Upper lobe of right lung (tissue), 1 donor: ENCODE results near the gene FAM163B. TPM values are rescaled to one million over a fixed set of nuclear protein-coding genes. Genes with fewer than 3 reads are reported as not detected.

Experiments used
- ATAC-seq: fragments of 200-7000 bp; cut with Tn5 transposase; one replicate; pipeline ENCODE4 v1.9.1; 2020; ENCODE audit warnings: mild to moderate bottlenecking, moderate library complexity
- DNase-seq: peaks from one replicate; pipeline ENCODE4 v3.0.0-alpha.2; 2020
- H3K27ac ChIP-seq: fragments of 200-600 bp; one replicate; pipeline ENCODE4 v1.8.0; 2022
- H3K27me3 ChIP-seq: fragments of 200-600 bp; one replicate; pipeline ENCODE4 v1.8.0; 2022; ENCODE audit warnings: mild to moderate bottlenecking
- H3K36me3 ChIP-seq: fragments of 200-600 bp; one replicate; pipeline ENCODE4 v1.8.0; 2022
- H3K4me1 ChIP-seq: fragments of 200-600 bp; one replicate; pipeline ENCODE4 v1.8.0; 2022
- H3K4me3 ChIP-seq: fragments of 200-600 bp; one replicate; pipeline ENCODE4 v1.8.0; 2022; ENCODE audit warnings: mild to moderate bottlenecking
- H3K9me3 ChIP-seq: fragments of 200-600 bp; one replicate; pipeline ENCODE4 v1.8.0; 2022
- CTCF ChIP-seq: fragments of 200-600 bp; IDR thresholded peaks from one replicate; pipeline ENCODE4 v1.8.0; 2022; ENCODE audit warnings: antibody characterized with exemption
- intact Hi-C: fragments of 100-400 bp; cut with DNase I; formaldehyde crosslinking; loops from one replicate; pipeline ENCODE4 v1.11.0; 2022
- total RNA-seq: library from RNA; stranded (reverse); fragmentation: NEBNext Ultra II Directional; extraction: Animal tissue kit (Norgen Biotek cat#: 25700); gene quantifications from one replicate; pipeline ENCODE4 v1.2.1, GENCODE V29; 2021
- donor health status: DM: no; HTN: yes; CAD: no; lungs with severe emphysema.

The FAM163B gene
- total RNA-seq, 1 donor from 2014 or later = not detected

GRCh38 chr9:133614056-133614455 lies 4.9 kb upstream of the FAM163B start:
- Histone ChIP-seq H3K9me3 (no peaks in the 10 kb centered on the region), H3K4me3 (no peak overlapping the region), H3K4me1 (no peaks in the 10 kb centered on the region), H3K27ac (no peak overlapping the region), H3K36me3 (no peaks in the 10 kb centered on the region), H3K27me3 (peaks cover 46% of the 10 kb centered on the region)
- ATAC-seq = no peak
- no peak for TF ChIP-seq CTCF
- no peak for DNase-seq
- intact Hi-C loops = no loop called here

- no peak for ATAC-seq
- H3K9me3 ChIP-seq = no peaks in the 10 kb centered on the region
These were observed 4.2 kb upstream of the FAM163B start for GRCh38 chr9:133613432-133613831.

GRCh38 chr9:133612816-133613215 lies 3.6 kb upstream of the FAM163B start:
- Histone ChIP-seq H3K4me3 (no peak overlapping the region), H3K9me3 (no peaks in the 10 kb centered on the region), H3K27ac (no peak overlapping the region), H3K36me3 (no peaks in the 10 kb centered on the region), H3K4me1 (no peaks in the 10 kb centered on the region), H3K27me3 (peaks cover 53% of the 10 kb centered on the region)
- ATAC-seq = no peak
- TF ChIP-seq CTCF = no peak
- intact Hi-C loops = no loop called here
- DNase-seq = no peak

More at GRCh38 chr9:133613432-133613831, 4.2 kb upstream of the FAM163B start:
- no peak overlapping the region for H3K27ac ChIP-seq
- no peak overlapping the region for H3K4me3 ChIP-seq
- no peak for DNase-seq
- TF ChIP-seq CTCF = no peak
- no peaks in the 10 kb centered on the region for H3K36me3 ChIP-seq
- peaks cover 51% of the 10 kb centered on the region for H3K27me3 ChIP-seq
- intact Hi-C loops = no loop called here
- H3K4me1 ChIP-seq = no peaks in the 10 kb centered on the region

- H3K27ac ChIP-seq = no peak overlapping the region
- no peak for ATAC-seq
- no peaks in the 10 kb centered on the region for H3K36me3 ChIP-seq
- peaks cover 58% of the 10 kb centered on the region for H3K27me3 ChIP-seq
- no peak overlapping the region for H3K4me3 ChIP-seq
- no peak for TF ChIP-seq CTCF
- intact Hi-C loops = no loop called here
- DNase-seq = no peak
- H3K9me3 ChIP-seq = no peaks in the 10 kb centered on the region
- no peaks in the 10 kb centered on the region for H3K4me1 ChIP-seq
These were observed 2.9 kb upstream of the FAM163B start for GRCh38 chr9:133612051-133612450.

- Histone ChIP-seq H3K27ac (no peak overlapping the region), H3K9me3 (no peaks in the 10 kb centered on the region), H3K4me1 (no peaks in the 10 kb centered on the region), H3K27me3 (peaks cover 60% of the 10 kb centered on the region), H3K4me3 (no peak overlapping the region), H3K36me3 (no peaks in the 10 kb centered on the region)
- TF ChIP-seq CTCF = no peak
- ATAC-seq (no peak), DNase-seq (no peak)
- intact Hi-C loops = no loop called here
These were observed 1.7 kb upstream of the FAM163B start for GRCh38 chr9:133610845-133611244.

- Histone ChIP-seq H3K27me3 (peaks cover 57% of the 10 kb centered on the region), H3K36me3 (no peaks in the 10 kb centered on the region), H3K9me3 (no peaks in the 10 kb centered on the region), H3K4me1 (no peaks in the 10 kb centered on the region), H3K27ac (no peak overlapping the region), H3K4me3 (no peak overlapping the region)
- TF ChIP-seq CTCF = no peak
- no peak for ATAC-seq
- DNase-seq = no peak
- intact Hi-C loops = no loop called here
These were observed 300 bp downstream of the FAM163B start for GRCh38 chr9:133608889-133609288.
